PFSK-1 (cell line): ENCODE measurements around the gene ANKRD52.

Experiments used
- FOXP2 ChIP-seq: optimal IDR thresholded peaks from 2 replicates; pipeline ENCODE3; 2011; ENCODE audit warnings: borderline replicate concordance, control low read depth, inconsistent platforms; ENCODE audit not compliant: insufficient read depth; ENCODE audit errors: extremely low read length, extremely low read depth
- POLR2AphosphoS5 ChIP-seq: IDR thresholded peaks from 2 replicates; pipeline ENCODE4 v1.6.1; 2012; ENCODE audit warnings: low read depth, mild to moderate bottlenecking, control low read depth, low read length, moderate library complexity
- REST ChIP-seq, 2 experiments: IDR thresholded peaks; 2 replicates each; pipeline versions ENCODE4 v1.6.1 to v1.8.0; 2011 to 2012; ENCODE audit warnings: low read depth in 2 of 2, low read length in 2 of 2, control low read depth in 1 of 2, inconsistent platforms in 1 of 2, mild to moderate bottlenecking in 1 of 2, moderate library complexity in 1 of 2; ENCODE audit not compliant: insufficient read depth in 1 of 2
- SIN3A ChIP-seq: IDR thresholded peaks from 2 replicates; pipeline ENCODE4 v1.6.1; 2012; ENCODE audit warnings: mild to moderate bottlenecking, low read length, moderate library complexity, borderline replicate concordance; ENCODE audit not compliant: insufficient read depth
- TAF1 ChIP-seq: IDR thresholded peaks from 2 replicates; pipeline ENCODE4 v1.6.1; 2012; ENCODE audit warnings: low read length, control low read depth, borderline replicate concordance; ENCODE audit not compliant: insufficient read depth

ANKRD52 gene

GRCh38 chr12:56300644-56301464 lies 42.7 kb upstream of the ANKRD52 start:
- TF ChIP-seq TAF1 (no peak), REST (IDR thresholded peaks at IDR 0.05; ENCODE audit: insufficient read depth in 1 of 2, low read depth in 2 of 2, low read length in 2 of 2) (no peak), FOXP2 (no peak)

GRCh38 chr12:56299853-56300643 lies 41.9 kb upstream of the ANKRD52 start, which contains the start of gene CS:
CS (minus strand) TSS chr12:56300330; CDS start chr12:56300201, 129 bp downstream.
- TF ChIP-seq REST (IDR thresholded peaks at IDR 0.05; ENCODE audit: insufficient read depth in 1 of 2, low read depth in 2 of 2, low read length in 2 of 2), result 0 out of 4 replicates have a peak, but pooled peaks have one; percentile 23 to 30
- TF ChIP-seq POLR2AphosphoS5, result peak; percentile 74
- peak; percentile 52 for TF ChIP-seq FOXP2
- TF ChIP-seq SIN3A, result no peak

- TF ChIP-seq SIN3A (no peak), POLR2AphosphoS5 (no peak), REST (IDR thresholded peaks at IDR 0.05; ENCODE audit: insufficient read depth in 1 of 2, low read depth in 2 of 2, low read length in 2 of 2) (no peak), FOXP2 (no peak), TAF1 (no peak)
Observed at GRCh38 chr12:56299308-56299852, 41.2 kb upstream of the ANKRD52 start.

GRCh38 chr12:56298828-56299227 lies 40.6 kb upstream of the ANKRD52 start:
- TF ChIP-seq FOXP2 (no peak), TAF1 (no peak), SIN3A (no peak), REST (IDR thresholded peaks at IDR 0.05; ENCODE audit: insufficient read depth in 1 of 2, low read depth in 2 of 2, low read length in 2 of 2) (no peak), POLR2AphosphoS5 (no peak)
